SKM-1 (cell line): ENCODE data around the gene UBE2N.

Source experiments
- DNase-seq: peaks from one replicate; lab custom pipeline; 2025; ENCODE audit not compliant: unreplicated experiment; lab: John Stamatoyannopoulos, UW

UBE2N gene

DNA sequence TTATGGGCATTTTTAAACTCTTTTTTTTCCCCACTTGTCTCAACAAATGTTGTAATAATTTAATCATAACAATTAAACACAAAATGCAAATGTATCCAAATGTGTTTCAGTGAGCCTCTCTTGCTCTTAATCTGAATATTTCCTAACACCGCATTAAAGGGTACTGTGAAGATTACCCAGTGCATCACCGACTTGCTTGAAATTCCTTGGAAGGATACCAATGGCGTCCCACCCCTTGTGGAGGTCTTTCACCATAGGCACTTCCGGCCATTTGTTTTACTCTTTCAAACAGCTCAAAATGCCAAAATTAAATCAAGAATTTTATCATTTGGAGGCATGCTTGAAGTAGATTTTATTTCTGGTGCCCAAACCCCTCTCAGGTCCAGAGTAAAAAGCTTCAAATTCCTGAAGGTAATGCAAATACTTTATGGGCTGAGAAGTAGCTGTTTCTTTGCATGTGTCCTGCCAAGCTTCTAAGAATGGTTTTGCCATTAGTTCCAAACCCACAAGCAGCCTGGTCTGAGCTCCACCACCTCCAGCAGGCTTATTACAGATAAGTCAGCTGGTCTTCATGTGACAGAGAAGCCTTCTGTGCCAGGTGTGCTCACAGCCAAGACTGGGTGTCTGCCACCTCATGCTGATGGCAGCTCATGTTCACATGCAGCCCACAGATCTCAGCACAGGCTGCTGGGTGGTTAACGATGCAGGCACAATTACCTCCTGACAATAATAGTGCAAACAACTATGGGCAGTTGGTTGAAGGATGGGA, 80.4 kb downstream of the UBE2N start:
- no peak for DNase-seq

- no peak for DNase-seq
These were observed 81.1 kb downstream of the UBE2N start for GRCh38 chr12:93360688-93361087.

DNA sequence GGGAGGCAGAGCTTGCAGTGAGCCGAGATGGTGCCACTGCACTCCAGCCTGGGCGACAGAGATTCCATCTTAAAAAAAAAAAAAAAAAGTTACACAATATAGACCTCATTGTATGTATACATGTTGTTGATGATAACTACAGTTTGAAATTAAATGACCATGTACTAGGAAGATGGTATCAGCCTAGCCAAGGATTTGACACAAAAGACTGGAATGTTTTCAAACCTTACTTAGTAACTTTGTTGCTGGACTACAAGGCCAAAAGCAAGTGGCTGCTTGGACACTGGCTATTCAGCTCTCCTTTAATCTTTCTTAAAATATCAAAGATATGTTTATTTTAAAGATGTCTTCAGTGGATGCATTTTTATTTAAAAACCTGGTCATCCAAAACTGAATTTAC, 82.9 kb downstream of the UBE2N start:
- DNase-seq, result no peak

GRCh38 chr12:93358058-93358457, 83.7 kb downstream of the UBE2N start:
- no peak for DNase-seq

DNA sequence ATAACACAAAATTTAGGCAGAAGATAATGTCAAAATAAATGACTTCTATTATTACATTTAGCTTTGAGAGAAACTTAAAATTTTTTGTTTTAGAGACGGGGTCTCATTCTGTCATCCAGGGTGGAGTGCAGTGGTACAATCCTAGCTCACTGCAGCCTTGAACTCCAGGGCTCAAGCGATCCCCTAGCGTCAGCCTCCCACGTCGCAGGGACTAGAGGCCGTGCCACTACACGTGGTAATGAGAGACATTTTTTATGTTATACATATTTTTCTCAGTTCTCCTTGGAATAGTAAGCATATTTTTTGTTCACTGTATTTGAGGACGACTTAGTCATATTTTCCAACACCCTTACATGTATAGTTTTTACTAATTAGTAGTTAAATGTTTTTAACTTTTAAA, 85.5 kb downstream of the UBE2N start:
- DNase-seq, result no peak
